KBM-7 (cell line): Measurements from ENCODE around the gene SARDH.

Experiments used
- DNase-seq: peaks from one replicate; pipeline ENCODE4 v3.0.0-alpha.2; 2015
- in situ Hi-C: fragments of 300-500 bp; cut with MboI; formaldehyde crosslinking; loops from 2 replicates; pipeline ENCODE4 v1.14.3; 2020; ENCODE audit warnings: low sequenced_read_pairs, low pct_unique_long_range_greater_than_20kb, mixed read lengths

SARDH gene

DNA sequence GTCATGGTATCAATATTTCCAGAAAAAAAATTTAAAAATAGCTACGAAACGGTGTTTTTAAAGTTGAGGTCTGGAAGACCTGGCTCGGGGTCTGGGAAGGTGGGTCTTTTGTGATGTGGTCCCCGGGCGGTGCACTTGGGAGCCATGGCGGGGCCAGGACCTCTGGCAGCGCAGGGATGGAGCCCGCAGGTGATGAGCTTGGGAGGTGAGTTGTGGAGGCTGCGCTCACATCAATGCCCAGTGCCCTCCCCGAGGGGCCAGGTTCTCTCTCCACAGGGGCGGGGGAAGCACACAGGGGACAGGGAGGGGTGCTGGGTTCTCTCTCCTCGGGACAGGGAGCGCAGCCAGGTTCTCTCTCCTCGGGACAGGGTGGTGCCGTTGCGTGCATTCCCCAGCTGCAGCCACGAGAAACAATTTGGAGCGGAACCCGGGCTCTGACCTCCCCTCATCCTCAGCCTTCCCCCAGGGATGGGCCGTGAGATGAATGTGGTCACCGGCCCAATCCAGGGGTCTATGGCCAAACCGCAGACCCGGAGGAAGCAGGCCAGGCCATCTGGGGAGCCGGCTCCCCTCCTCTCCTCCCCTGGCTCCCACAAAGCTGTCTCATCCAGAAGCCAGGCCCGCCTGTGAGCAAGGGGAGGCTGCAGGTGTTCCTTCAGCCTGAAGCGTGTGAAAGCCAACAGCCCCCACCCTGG, 76.2 kb downstream of the SARDH start:
- no peak for DNase-seq
- in situ Hi-C loops = no loop called here

DNA sequence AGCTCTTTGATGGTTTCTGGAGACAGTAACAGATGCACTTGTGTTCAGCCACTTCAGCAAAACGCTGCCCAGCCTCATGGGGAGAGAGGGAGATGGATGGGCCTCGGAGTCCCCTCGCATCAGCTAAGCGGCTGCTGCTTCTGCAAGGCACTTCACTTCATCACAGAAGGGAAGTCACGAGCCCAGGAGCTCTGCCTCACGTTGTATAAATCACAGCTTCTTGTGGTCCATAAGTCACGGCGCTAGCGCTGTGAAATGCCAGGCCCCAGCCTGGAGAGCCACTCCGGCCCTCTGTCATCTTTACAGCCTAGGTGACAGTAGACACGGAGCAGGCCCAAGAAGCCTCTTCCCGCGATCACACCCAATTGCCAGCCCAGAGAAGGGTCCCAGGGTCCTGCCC, 78.6 kb downstream of the SARDH start:
- in situ Hi-C loops = no loop called here
- no peak for DNase-seq

DNA sequence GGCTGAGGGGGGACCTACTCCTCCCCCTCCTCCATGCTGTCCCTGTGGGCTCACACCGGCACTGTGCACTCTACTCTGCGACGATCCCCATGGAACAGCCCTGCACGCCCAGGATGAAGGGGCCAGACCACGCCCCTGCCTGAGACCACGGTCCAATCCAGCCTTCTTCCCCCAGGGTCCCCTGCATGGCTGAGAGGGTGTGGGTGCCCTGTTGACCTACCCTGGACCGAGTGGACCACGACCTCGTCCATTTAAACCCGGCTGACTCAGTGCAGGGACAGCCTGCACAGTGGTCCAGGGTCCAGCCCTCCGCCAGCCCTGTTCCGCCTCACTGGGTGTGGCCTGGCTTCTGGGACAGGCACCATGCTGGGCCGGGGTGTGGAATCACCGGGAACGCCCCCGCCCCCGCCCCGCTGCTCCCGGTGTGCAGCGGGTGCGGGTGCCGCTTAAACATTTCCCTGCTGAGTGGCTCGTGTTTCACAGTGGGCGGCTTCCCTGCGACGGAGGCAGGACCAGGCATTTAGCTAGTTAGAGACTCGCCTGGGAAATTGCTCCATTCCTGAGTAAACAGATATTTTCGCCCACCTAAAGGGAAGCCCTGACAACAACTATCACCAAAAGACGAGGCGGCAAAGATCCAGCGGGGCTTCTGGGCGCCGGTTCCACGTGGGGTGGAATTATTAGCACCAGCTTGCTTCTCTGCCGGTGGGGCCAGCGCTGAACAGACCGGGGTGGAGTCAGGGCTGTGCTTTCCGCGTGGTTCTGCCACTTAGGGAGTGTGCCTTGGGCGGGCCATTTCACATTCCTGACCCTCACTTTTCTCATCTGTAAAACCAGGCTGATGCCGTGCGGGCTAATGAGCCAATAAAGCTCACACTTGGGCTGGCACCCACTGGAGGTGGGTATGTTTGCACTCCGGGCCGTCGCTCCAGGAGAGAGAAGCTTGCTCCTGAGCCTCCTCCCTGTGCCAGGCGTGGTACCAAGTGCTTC, 79.4 kb downstream of the SARDH start:
- in situ Hi-C loops = no loop called here
- DNase-seq = no peak

DNA sequence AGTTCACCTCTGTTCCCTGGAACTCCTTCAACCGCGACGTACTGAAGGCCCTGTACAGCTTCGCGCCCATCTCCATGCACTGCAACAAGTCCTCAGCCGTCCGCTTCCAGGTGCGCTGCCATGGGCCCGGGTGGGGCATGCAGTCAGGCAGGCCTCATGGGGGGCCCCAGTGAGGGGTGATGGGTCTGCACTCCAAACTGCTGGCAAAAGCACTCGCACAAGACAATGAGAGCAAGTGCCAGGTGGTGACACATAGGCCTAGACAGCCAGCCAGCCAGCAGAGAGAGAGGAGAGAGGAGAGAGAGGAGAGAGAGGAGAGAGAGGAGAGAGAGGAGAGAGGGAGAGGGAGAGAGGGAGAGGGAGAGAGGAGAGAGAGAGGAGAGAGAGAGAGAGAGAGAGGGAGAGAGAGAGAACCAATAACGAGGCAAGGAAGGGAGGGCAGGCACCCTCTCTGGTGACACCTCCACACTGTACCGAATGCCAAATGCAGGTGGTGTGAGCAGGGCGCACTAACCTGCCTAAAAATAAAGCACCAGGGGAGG, 81.0 kb downstream of the SARDH start:
- in situ Hi-C loops = no loop called here
- DNase-seq = no peak

DNA sequence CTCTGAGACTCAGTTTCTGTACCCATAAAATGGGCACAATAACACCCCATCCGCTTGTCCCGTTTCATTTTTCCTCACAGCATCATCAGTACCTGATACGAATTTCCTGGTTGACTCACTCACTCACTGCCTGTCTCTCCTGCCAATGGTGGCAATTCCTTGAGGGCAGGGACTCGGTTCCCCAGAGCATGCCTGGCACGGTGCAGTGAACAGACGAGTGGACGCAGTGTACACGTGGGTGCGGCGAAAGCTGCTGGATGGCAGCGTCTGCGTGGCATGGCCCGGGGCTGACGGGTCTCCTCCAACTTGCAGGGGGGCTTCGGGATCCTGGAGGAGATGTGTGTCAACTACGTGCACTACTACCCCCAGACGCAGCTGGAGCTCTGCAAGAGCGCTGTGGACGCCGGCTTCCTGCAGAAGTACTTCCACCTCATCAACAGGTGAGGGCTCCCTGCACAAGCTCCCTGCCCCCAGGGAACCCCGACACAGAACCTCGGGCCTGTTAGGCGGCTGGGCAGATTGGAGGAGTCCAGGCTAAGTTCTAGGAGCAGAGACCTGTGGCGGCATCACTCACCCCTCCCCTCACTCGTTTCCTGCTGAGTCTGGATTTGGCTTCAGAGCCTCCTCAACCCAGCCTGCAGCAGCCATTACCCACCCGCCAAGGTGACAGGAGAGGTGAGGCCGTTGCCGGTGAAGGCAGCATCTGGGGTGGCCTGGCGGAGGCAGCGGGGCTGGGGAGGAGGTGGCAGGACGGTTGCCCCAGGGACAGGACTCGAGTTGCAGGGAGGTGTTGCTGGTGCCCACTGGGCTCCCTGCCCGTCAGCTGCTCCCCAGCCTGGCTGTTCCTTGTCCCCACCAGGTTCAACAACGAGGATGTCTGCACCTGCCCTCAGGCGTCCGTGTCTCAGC, 81.7 kb downstream of the SARDH start:
- in situ Hi-C loops = no loop called here

DNA sequence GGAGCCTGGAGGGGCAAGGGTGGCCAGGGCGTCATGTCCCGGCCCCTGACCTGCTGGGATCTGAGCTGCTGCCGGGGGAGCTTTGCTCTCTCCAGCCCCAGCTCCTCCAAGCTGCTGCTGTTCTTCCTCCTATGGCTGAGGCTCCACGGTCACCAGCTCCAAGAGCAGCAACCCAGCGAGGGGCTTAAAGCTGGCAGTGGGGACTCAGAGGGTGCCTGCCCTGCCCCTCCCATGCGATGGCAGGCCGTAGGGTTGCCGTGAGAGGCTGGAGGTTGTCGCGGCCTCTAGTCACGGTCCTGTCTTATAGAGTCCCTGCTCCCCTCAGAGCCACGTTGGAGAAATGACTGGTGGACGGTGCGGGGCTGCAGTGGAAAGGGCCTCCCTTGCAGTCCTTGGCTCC, 82.5 kb downstream of the SARDH start:
- DNase-seq = no peak
- in situ Hi-C loops = no loop called here

More for the DNA sequence above, 81.7 kb downstream of the SARDH start:
- DNase-seq = no peak

DNA sequence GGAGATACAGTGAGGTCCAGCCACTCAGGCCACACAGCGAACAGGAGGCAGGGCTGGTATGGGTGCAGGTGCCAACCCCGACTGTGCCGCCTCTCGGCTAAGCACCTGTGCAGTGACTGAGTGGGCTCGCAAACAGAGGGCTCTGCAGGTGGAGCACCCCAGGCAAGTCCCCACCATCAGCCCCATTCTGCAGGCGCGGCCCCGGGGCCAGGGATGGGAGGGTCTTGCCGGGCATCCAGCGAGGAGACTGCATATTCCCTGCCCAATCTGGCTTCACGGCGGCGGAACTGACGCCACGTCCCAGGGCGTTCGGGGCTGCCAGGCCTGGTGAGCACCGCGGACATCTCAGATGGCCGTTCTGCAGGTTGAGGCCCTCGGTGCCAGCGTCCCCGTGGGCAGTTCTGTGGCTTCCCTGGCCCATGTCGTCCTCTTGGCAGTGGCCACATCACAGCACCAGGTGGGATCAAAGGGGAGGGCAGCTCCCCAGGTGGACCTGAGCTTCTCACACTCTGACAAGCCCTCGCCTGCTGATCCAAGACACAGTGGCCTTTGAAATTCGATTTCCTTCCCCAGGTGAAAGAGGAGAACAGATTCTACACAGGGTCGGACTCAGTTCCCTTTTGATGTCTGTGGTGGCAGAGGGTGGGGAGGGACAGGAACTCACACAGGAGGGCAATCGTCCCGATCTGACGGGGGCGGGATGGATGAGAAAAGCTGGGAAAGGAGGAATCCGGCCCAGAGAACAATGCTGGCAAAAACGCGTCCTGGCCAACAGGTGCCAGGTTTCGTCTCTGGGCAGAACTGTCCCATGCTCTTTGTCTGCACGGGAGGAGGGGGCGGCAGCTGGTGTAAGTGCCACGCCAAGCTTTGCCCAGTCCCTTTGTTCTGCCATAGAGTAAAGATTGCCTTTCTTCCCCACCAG, 83.2 kb downstream of the SARDH start:
- DNase-seq = no peak

DNA sequence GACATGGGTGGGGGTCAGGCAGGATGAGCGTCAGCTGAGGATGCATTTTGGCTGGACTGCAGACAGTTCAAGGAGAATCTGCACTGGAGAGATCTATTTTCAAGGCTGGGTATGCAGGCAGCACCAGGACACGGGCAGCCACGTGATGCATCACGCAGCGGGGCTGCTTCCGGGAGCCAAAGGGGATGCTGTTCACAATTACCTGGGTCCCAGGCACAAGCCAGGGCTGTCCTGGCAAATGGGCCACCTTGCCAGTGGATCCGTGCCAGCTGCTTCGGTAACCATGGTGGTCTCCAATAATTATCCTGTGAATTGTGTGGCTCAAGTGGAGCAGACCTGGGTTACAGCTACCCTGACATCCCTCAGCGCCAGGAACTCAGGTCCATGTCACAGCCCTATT, 84.5 kb downstream of the SARDH start:
- DNase-seq = no peak
- in situ Hi-C loops = no loop called here

More for the DNA sequence above, 83.2 kb downstream of the SARDH start:
- in situ Hi-C loops = no loop called here

DNA sequence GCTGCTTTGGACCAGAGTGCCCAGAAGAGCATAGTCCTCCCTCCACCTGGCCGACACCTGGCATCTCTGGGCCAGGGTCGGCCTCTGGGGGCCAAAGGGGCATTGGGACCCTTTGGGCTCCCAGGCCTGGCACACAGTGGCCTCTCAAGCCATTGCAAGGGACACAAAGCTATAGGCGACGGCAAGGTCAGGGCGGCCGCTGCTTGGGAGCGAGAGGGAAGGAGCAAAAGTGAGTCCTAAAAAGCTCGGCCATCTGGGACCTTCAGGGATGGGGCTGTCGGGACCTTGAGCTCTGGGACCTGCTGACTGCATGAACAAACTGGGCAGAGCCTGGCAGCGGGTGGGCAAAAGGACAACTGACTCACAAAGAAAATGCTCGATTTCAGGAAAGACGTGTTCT, 88.1 kb downstream of the SARDH start:
- in situ Hi-C loops = no loop called here
- DNase-seq = no peak

DNA sequence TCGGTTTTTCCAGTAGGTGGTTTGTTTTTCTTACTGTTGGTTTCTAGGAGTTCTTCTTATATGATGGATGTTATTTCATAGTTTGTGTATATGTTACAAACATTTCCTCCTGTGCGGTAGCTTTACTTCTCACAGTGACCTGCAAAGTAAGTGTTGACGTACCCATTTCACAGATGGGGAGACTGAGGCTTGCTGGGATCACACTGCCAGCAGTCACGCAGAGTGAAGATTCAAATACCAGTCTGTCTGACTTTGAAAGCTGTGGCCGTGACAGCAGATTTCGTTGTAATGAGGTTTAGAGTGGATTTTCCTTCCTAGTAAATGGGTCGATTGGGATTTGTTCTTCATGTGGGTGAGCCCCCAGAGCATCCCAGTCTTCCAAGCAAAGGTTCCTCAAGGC, 89.0 kb downstream of the SARDH start:
- in situ Hi-C loops = no loop called here
- no peak for DNase-seq

DNA sequence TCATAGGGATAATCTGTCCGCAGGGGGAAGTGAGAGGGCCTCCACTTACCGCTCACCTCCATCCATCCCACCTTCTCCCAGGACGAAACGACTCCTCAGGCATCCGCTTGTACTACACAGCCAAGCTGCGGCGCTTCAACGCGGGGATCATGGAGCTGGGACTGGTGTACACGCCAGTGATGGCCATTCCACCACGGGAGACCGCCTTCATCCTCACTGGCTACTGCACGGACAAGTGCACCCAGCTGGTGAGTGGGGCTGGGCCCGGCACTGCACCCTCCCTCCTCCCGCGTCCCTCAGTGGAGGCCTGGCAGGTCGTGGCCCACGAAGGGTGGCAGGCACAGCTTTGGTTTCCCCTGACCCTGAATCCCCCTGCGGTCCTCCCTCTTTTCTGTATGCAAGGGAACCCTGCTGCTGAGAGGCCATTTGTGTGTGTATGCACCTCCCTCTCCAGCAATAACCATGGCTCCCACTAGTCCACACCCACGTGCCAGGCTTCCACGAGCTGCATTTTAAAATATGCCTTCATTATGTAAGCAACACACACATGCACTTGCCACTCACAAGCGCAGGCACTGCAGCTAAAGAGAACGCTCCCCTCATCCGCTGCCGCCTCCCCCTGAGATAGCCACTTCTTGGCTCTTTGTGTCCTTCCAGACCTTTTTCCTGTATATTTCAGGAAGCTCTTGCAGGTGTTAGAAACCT, 90.2 kb downstream of the SARDH start:
- in situ Hi-C loops = no loop called here
- DNase-seq = no peak

DNA sequence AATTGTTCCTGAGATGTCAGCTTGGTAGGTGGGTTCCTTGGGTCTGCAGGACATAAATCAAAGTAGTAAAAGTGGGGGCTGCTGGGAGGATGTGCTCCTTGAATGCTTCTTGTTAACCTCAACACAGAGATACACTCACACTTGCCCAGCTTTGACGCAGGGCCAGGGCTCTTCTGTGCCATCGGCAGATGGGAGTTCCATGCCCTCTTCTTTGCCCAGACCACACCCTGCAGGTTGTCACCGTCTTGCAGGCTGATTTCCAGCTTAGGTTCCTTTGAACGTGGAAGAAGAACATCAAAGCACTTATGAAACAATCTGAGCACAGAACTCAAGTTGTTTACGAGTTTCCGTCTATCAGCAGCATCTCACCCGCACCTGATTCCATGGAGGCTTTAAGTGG, 91.0 kb downstream of the SARDH start:
- in situ Hi-C loops = no loop called here
- no peak for DNase-seq

DNA sequence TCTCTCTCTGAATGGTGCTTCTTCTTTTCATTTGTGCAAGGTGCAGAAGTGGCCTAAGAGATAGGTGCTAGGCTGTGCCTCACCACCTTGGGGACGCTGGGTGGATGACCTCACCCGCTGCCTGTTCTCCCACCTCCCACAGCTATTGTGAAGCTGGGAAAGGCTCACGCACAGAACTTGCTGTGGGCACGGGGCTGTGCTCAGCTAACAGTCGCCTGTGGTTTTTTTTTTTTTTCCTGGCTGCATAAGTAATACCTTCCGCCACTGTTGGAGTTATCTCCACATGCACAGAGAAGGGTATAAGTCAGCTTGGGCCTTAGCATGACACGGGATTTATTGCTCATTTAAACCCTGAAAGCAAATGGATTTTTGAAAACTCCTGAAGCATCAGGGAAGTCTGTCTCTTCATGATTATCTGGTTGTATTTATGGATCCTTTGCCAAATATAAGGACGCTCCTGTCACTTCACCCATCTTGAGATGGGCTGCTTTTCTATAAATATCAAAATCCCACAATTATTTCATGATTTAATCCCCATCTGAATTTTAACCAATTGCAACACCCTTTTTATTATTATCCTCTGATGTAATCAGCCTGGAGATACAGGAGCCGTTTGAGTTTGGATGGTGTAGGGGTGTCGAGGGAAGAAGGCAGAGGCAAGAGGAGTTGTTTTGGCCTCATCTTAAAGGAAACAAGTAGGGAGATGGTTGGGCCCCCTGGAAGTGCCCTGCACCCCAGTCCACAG, 93.0 kb downstream of the SARDH start:
- no peak for DNase-seq
- in situ Hi-C loops = no loop called here

DNA sequence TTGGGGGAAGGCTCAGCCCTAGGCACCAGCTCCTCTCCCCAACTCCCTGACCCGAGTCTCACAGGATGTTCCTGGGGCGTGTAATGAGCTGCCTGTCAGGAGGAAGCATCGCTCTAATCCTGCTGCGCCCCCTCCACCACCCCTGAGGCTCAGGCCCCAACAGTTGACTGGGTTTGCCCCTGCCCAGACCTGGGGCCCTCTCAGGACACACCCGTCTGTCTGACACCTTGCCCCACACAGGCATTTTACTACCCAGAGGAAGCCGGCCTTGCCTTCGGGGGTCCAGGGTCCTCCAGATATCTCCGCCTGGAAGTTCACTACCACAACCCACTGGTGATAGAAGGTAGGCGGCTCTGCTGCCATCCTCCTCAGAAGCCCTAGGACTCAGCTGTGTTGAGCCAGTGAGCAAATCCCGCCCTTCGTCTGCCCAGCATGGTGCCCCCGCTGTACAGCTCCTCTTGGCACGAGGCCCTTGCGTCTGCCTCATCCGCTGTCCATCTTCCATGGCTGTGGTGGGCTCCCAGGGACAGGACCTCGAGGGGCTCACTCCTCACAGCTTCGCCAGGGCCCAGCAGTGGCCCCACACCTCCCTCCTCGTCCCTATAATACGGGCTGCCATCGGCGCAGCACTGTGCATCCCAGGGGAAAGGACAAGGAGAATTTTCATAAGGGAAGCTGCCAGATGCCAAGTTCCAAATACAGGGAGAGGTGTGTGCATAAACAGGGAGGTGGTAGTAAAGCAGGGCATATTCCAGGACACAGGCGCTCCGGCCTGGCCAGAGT, 94.0 kb downstream of the SARDH start:
- in situ Hi-C loops = no loop called here
- no peak for DNase-seq

DNA sequence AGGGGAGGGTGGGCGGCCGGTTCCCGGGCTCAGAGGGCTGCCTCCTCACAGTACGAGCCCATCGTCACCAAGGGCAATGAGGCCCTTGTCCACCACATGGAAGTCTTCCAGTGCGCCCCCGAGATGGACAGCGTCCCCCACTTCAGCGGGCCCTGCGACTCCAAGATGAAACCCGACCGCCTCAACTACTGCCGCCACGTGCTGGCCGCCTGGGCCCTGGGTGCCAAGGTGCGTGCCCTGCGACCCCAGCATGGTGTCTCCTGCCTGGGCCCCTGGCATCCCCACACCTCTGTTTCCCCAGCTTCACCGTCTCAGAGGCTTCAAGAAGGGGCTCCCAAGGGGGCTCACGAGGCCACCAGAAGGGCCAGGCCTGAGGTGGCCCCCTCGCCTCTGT, 94.8 kb downstream of the SARDH start:
- in situ Hi-C loops = no loop called here
- no peak for DNase-seq

DNA sequence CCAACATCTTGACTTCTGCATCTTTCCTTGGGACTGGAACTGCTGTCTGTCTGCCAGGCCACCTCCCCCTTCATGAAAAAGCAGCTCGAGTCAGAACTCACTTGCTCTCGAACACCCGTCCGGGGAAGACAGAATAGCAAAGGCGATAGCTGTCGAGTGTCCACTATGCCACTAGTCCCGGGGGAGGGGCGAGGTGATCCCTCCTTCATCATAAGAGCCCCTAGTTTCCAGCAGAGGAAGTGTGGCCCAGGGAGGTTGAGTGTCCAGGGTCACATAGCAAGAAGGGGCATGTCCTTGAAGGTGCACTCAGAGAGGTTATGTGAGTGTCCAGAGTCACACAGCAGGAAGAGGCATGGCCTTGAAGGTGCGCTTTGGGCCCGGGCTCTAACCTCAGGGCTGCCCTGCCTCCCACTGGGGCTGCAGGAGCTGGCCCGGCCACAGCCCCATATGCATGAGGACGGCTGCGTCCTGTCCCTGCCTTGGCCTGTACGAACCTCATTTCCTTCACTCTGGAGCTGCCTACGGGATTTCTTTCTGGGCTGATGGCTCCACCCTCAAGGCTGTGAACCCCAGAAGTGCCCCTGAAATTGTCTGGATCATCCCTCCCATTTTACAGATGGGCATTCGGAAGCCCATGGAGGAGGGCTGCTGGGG, 95.3 kb downstream of the SARDH start:
- DNase-seq = no peak
- in situ Hi-C loops = no loop called here
